ENCODE results near the gene SDF4. TPM values are rescaled to one million over a fixed set of nuclear protein-coding genes. Genes with fewer than 3 reads are reported as not detected.
"Not testable (repeated sequence)": the region's sequence is repeated elsewhere in the genome, so short reads cannot be mapped to it uniquely, and the experiment has no call there.

The SDF4 gene
- total RNA-seq, 1 experiment from 2014 or later, result 87.1 TPM

- H3K4me1 ChIP-seq, result peaks cover 15% of the 10 kb centered on the region
- H3K27me3 ChIP-seq, result peaks cover 6% of the 10 kb centered on the region
- no peaks in the 10 kb centered on the region for H3K36me3 ChIP-seq
- H3K9me3 ChIP-seq (replicated peaks), result peaks cover 5% of the 10 kb centered on the region
- no peak overlapping the region for H3K27ac ChIP-seq
- H3K4me3 ChIP-seq, result no peak overlapping the region
- DNase-seq, result no peak
Measured at GRCh38 chr1:1199141-1199960, 32.5 kb downstream of the SDF4 start.

GRCh38 chr1:1198423-1199140 is 33.2 kb downstream of the SDF4 start:
- Histone ChIP-seq H3K4me1 (peaks cover 10% of the 10 kb centered on the region), H3K4me3 (no peak overlapping the region), H3K27ac (no peak overlapping the region), H3K9me3 (replicated peaks) (peaks cover 8% of the 10 kb centered on the region), H3K36me3 (no peaks in the 10 kb centered on the region), H3K27me3 (peaks cover 6% of the 10 kb centered on the region)
- no peak for DNase-seq

GRCh38 chr1:1197551-1198422 is 34.0 kb downstream of the SDF4 start:
- Histone ChIP-seq H3K27ac (no peak overlapping the region), H3K9me3 (replicated peaks) (peaks cover 8% of the 10 kb centered on the region), H3K4me1 (peaks cover 10% of the 10 kb centered on the region), H3K4me3 (no peak overlapping the region), H3K27me3 (peaks cover 6% of the 10 kb centered on the region), H3K36me3 (no peaks in the 10 kb centered on the region)
- DNase-seq, result no peak

- Histone ChIP-seq H3K36me3 (no peaks in the 10 kb centered on the region), H3K4me3 (no peak overlapping the region), H3K4me1 (peaks cover 10% of the 10 kb centered on the region), H3K9me3 (replicated peaks) (peaks cover 10% of the 10 kb centered on the region), H3K27me3 (peaks cover 6% of the 10 kb centered on the region), H3K27ac (no peak overlapping the region)
- no peak for DNase-seq
Measured at GRCh38 chr1:1197188-1197500, 34.7 kb downstream of the SDF4 start.

- Histone ChIP-seq H3K27me3 (peaks cover 6% of the 10 kb centered on the region), H3K4me3 (no peak overlapping the region), H3K9me3 (replicated peaks) (peaks cover 14% of the 10 kb centered on the region), H3K4me1 (peaks cover 10% of the 10 kb centered on the region), H3K36me3 (no peaks in the 10 kb centered on the region), H3K27ac (no peak overlapping the region)
- DNase-seq, result no peak
Measured at GRCh38 chr1:1196431-1197187, 35.2 kb downstream of the SDF4 start.

- not testable (repeated sequence) for H3K36me3 ChIP-seq, DNase-seq, H3K27me3 ChIP-seq, H3K4me3 ChIP-seq, H3K27ac ChIP-seq, H3K4me1 ChIP-seq
- H3K9me3 ChIP-seq (replicated peaks), result peaks cover 19% of the 10 kb centered on the region
Measured at GRCh38 chr1:1195726-1196125, 36.1 kb downstream of the SDF4 start.

- peaks cover 19% of the 10 kb centered on the region for H3K9me3 ChIP-seq (replicated peaks)
- no peak for DNase-seq
- H3K4me1 ChIP-seq, result peaks cover 2% of the 10 kb centered on the region; the same call in 1 of the 2 replicates
- H3K27me3 ChIP-seq, result no peaks in the 10 kb centered on the region
- no peak overlapping the region for H3K4me3 ChIP-seq
- no peaks in the 10 kb centered on the region for H3K36me3 ChIP-seq
- no peak overlapping the region for H3K27ac ChIP-seq
Measured at GRCh38 chr1:1194723-1195122, 37.1 kb downstream of the SDF4 start.

GRCh38 chr1:1191734-1192133 is 40.1 kb downstream of the SDF4 start:
- H3K9me3 ChIP-seq (replicated peaks), result peaks cover 19% of the 10 kb centered on the region
- H3K27me3 ChIP-seq, result no peaks in the 10 kb centered on the region
- H3K4me3 ChIP-seq, result no peak overlapping the region
- DNase-seq, result no peak
- H3K4me1 ChIP-seq, result no peaks in the 10 kb centered on the region
- no peak overlapping the region for H3K27ac ChIP-seq
- no peaks in the 10 kb centered on the region for H3K36me3 ChIP-seq

GRCh38 chr1:1189111-1189510 is 42.7 kb downstream of the SDF4 start:
- Histone ChIP-seq H3K27ac (no peak overlapping the region), H3K4me3 (no peak overlapping the region), H3K9me3 (replicated peaks) (peaks cover 11% of the 10 kb centered on the region), H3K4me1 (peaks cover 8% of the 10 kb centered on the region; the same call in 1 of the 2 replicates), H3K36me3 (no peaks in the 10 kb centered on the region), H3K27me3 (no peaks in the 10 kb centered on the region)
- DNase-seq, result no peak

- Histone ChIP-seq H3K27ac (no peak overlapping the region), H3K9me3 (replicated peaks) (peaks cover 11% of the 10 kb centered on the region), H3K27me3 (no peaks in the 10 kb centered on the region), H3K36me3 (no peaks in the 10 kb centered on the region), H3K4me1 (peaks cover 8% of the 10 kb centered on the region; the same call in 1 of the 2 replicates), H3K4me3 (no peak overlapping the region)
- DNase-seq, result no peak
Measured at GRCh38 chr1:1187938-1188337, 43.9 kb downstream of the SDF4 start.

- H3K9me3 ChIP-seq (replicated peaks), result no peaks in the 10 kb centered on the region
- H3K4me3 ChIP-seq, result no peak overlapping the region
- H3K27me3 ChIP-seq, result 0 out of 2 replicates have a peak, but pooled peaks cover 2% of the 10 kb centered on the region
- peak; percentile 55 to 71 for DNase-seq
- H3K27ac ChIP-seq, result no peak overlapping the region
- peaks cover 25% of the 10 kb centered on the region for H3K4me1 ChIP-seq
- no peaks in the 10 kb centered on the region for H3K36me3 ChIP-seq
Measured at GRCh38 chr1:1185101-1185765, 46.6 kb downstream of the SDF4 start.

GRCh38 chr1:1183833-1184775 is 47.7 kb downstream of the SDF4 start:
- Histone ChIP-seq H3K27ac (no peak overlapping the region), H3K4me1 (peaks cover 35% of the 10 kb centered on the region), H3K36me3 (no peaks in the 10 kb centered on the region), H3K9me3 (replicated peaks) (no peaks in the 10 kb centered on the region), H3K27me3 (peaks cover 13% of the 10 kb centered on the region), H3K4me3 (no peak overlapping the region)
- DNase-seq, result no peak

GRCh38 chr1:1183221-1183747 is 48.5 kb downstream of the SDF4 start:
- H3K36me3 ChIP-seq, result no peaks in the 10 kb centered on the region
- H3K27ac ChIP-seq, result no peak overlapping the region
- H3K4me3 ChIP-seq, result no peak overlapping the region
- H3K27me3 ChIP-seq, result peaks cover 21% of the 10 kb centered on the region
- peaks cover 39% of the 10 kb centered on the region for H3K4me1 ChIP-seq
- no peak for DNase-seq
- no peaks in the 10 kb centered on the region for H3K9me3 ChIP-seq (replicated peaks)
